Thoracic aorta (tissue), 2 donors: ENCODE data around the gene STRA6. TPM values are rescaled to one million over a fixed set of nuclear protein-coding genes. Genes with fewer than 3 reads are reported as not detected.

Source experiments
- ATAC-seq: fragments of 150-250 bp; one replicate; pipeline ENCODE4 v1.8.0; 2017; ENCODE audit warnings: low read depth; ENCODE audit not compliant: insufficient number of reproducible peaks, low FRiP score
- DNase-seq: peaks from one replicate; pipeline ENCODE4 v3.0.0-alpha.2; 2020; ENCODE audit warnings: low spot score
- H3K27ac ChIP-seq, 2 donors: fragments of 200-600 bp; sonication (generic); 1 replicate in 1 of 2; 2 replicates in 1 of 2; pipeline ENCODE4 v1.5.1; 2016; ENCODE audit warnings: mild to moderate bottlenecking in 2 of 2, moderate library complexity in 2 of 2
- H3K27me3 ChIP-seq: fragments of 200-600 bp; sonication (generic); replicated peaks from 2 replicates; pipeline ENCODE4 v1.6.0; 2016; ENCODE audit warnings: mild to moderate bottlenecking; ENCODE audit not compliant: insufficient read depth
- H3K36me3 ChIP-seq: fragments of 200-600 bp; sonication (generic); one replicate; pipeline ENCODE4 v1.5.1; 2016
- H3K4me1 ChIP-seq, 2 donors: fragments of 200-600 bp; sonication (generic); 1 replicate in 1 of 2; 2 replicates in 1 of 2; pipeline versions ENCODE4 v1.5.1 to v1.6.0; 2016; ENCODE audit warnings: low read depth in 2 of 2, mild to moderate bottlenecking in 1 of 2; ENCODE audit not compliant: control insufficient read depth in 1 of 2
- H3K4me3 ChIP-seq: fragments of 200-600 bp; sonication (generic); 2 replicates; pipeline ENCODE4 v1.5.1; 2016; ENCODE audit warnings: mild to moderate bottlenecking
- H3K9me3 ChIP-seq: fragments of 200-600 bp; sonication (generic); 2 replicates; pipeline ENCODE4 v1.5.1; 2016
- total RNA-seq, 2 donors: library from RNA; depleted of rRNA; stranded (reverse); fragments of >200 nt; gene quantifications; one replicate each; pipeline versions ENCODE4 v1.1.0 to v1.2.3, GENCODE V29; 2016
- TF ChIP-seq, protein P1 (sequence below): fragments of 200-600 bp; sonication (generic); IDR thresholded peaks from one replicate; pipeline ENCODE4 v1.5.1; 2019; ENCODE audit warnings: antibody characterized with exemption

Gene STRA6, protein sequence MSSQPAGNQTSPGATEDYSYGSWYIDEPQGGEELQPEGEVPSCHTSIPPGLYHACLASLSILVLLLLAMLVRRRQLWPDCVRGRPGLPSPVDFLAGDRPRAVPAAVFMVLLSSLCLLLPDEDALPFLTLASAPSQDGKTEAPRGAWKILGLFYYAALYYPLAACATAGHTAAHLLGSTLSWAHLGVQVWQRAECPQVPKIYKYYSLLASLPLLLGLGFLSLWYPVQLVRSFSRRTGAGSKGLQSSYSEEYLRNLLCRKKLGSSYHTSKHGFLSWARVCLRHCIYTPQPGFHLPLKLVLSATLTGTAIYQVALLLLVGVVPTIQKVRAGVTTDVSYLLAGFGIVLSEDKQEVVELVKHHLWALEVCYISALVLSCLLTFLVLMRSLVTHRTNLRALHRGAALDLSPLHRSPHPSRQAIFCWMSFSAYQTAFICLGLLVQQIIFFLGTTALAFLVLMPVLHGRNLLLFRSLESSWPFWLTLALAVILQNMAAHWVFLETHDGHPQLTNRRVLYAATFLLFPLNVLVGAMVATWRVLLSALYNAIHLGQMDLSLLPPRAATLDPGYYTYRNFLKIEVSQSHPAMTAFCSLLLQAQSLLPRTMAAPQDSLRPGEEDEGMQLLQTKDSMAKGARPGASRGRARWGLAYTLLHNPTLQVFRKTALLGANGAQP
- total RNA-seq = under 1 TPM in 1 of 2 donors, not detected in 1; 0.28 TPM

DNA sequence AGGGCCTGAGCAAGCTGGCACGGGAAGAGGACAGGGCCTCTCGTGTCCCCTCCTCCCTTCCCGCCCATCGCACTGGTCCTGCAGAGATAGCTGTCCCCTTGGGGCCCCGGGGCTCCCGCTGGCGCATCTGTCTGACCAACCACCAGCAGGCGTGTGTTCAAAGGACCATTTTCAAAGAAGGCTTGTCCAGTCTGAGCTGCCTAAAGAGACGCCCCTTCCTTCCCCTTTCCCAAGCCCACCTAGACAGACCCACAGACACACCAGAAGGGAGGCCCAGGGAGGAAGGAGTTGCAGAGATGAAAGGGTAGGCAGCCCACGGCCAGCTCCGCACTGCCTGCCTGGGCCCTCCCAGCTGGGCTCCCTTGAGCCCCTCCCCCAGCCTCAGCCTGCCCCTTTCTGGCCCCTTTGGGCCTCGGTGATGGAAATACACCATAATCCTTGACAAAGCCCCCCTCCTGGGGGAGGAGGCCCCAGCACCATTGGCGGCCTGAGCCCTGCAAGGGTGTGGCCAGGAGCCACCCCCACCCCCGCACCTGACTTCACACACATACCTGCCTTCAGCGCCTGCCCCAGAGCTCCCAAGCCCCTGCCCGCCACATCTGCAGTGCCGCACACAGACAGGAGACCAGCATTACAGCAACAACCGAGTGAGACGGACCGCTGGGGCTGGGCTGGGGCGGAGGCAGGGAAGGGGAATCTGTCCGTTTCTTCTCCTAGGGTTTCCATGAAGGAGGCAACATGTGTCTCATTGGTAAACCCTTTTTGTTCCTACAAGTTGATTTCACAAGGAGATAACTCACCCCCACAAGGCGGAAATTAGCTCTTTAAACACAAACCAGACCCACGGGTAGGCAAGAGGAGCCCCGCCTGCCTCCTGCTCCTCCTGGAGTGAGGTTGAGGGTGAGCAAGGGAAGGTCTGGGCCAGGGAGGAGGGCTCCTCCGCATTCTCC lies at the start of gene STRA6:
Gene STRA6, minus strand, starts transcription at position 336 of the 950 bp plus-strand sequence. CDS start 520 bp downstream, outside the sequence.
- no peak for ATAC-seq
- peaks cover 14 to 73% of the 10 kb centered on the region in 2 donors for H3K4me1 ChIP-seq
- no peaks in the 10 kb centered on the region for H3K36me3 ChIP-seq
- H3K9me3 ChIP-seq = no peaks in the 10 kb centered on the region
- H3K27ac ChIP-seq = no peak within 1 kb of the TSS
- DNase-seq = no peak
- TF ChIP-seq, protein P1, sequence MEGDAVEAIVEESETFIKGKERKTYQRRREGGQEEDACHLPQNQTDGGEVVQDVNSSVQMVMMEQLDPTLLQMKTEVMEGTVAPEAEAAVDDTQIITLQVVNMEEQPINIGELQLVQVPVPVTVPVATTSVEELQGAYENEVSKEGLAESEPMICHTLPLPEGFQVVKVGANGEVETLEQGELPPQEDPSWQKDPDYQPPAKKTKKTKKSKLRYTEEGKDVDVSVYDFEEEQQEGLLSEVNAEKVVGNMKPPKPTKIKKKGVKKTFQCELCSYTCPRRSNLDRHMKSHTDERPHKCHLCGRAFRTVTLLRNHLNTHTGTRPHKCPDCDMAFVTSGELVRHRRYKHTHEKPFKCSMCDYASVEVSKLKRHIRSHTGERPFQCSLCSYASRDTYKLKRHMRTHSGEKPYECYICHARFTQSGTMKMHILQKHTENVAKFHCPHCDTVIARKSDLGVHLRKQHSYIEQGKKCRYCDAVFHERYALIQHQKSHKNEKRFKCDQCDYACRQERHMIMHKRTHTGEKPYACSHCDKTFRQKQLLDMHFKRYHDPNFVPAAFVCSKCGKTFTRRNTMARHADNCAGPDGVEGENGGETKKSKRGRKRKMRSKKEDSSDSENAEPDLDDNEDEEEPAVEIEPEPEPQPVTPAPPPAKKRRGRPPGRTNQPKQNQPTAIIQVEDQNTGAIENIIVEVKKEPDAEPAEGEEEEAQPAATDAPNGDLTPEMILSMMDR = no peak
- no peak within 1 kb of the TSS for H3K4me3 ChIP-seq
- no peaks in the 10 kb centered on the region for H3K27me3 ChIP-seq

DNA sequence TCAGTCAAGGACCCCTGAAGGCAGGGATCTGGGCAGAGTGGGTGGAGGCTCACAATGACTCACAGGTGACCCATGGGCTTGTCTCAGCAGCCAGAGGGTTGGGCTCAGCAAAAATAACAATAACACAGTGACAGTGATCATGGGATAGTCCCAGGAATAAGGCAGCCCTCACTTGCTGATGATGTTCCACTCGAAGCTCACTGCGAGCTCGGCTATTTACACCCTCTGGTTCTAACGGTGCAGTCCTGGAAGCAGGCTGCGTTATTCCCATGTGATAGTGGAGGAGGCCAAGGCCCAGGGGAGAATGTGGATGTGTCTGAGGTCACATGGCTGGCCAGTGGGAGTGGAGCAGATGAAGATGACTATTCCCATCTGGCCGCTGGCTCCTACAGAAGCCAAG lies 49.7 kb upstream of the STRA6 start:
- DNase-seq = no peak
- H3K27ac ChIP-seq = no peak overlapping the region

DNA sequence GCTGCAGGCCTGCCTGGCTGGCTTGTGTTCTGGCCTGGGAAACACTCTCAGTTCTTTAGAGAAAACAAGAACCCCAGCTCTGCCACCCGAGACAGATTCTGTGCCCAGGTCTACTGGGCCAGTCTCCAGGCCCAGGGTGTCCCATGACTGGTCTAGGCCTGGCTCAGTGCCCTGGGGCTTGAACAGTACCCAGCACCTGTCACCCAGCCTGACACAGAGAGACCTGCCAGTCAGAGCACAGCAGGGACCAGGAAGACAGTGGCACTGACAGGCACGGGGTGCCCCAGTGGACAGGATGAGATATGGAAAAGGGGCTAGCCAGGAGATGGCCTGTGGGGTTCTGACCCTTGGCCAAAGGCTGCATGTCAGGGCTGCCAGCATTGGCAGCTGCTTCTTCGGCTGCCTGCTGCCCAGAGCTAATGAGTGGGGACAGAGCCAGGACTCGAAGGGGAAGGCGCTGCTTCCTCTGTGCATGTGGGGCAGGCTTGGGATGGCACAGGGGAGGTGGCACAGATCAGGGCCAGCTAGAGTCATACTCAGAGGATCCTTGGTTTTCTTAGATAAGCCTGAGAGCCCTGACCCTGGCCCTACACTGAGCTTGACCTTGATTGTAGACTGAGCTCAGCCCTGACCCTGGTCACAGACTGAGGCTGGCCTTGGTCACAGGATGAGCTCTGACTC lies 48.7 kb upstream of the STRA6 start:
- peaks cover 3 to 34% of the 10 kb centered on the region in 2 donors for H3K4me1 ChIP-seq
- ATAC-seq (peak; percentile 20), DNase-seq (peak; percentile 66)
- no peaks in the 10 kb centered on the region for H3K36me3 ChIP-seq
- H3K4me3 ChIP-seq = no peak overlapping the region
- H3K27ac ChIP-seq = peak overlapping the region; percentile 10 to 31
- no peaks in the 10 kb centered on the region for H3K9me3 ChIP-seq
- H3K27me3 ChIP-seq = no peaks in the 10 kb centered on the region
- TF ChIP-seq, protein P1 = no peak

More for the DNA sequence above, 49.7 kb upstream of the STRA6 start:
- TF ChIP-seq, protein P1 = no peak
- no peaks in the 10 kb centered on the region for H3K36me3 ChIP-seq
- no peaks in the 10 kb centered on the region for H3K27me3 ChIP-seq
- no peaks in the 10 kb centered on the region for H3K9me3 ChIP-seq
- no peak overlapping the region for H3K4me3 ChIP-seq
- peaks cover 3 to 34% of the 10 kb centered on the region in 2 donors for H3K4me1 ChIP-seq
- ATAC-seq = no peak

DNA sequence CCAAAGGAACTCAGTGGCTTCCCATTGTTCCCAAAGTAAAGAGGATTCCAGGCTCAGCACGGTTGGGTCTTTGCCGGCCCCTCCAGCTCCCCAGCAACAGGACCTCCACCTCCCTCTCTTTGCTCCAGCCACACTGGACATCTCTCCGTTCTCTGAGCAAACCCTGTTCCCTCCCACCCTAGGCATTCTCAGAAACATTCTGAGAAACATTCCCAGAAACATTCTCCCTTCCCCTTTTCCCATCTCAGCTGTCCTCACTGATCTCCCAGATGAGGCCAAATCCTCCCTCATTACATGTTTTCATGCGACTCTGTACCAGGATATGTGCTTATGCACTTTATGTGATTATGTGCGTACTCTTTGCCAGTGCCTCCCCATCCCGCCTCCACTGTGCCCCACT lies 47.7 kb upstream of the STRA6 start:
- no peak for DNase-seq
- Histone ChIP-seq H3K4me1 (peaks cover 3 to 34% of the 10 kb centered on the region in 2 donors), H3K27ac (peak overlapping the region in 1 of 2 donors; percentile 10), H3K36me3 (no peaks in the 10 kb centered on the region), H3K27me3 (no peaks in the 10 kb centered on the region), H3K4me3 (no peak overlapping the region), H3K9me3 (no peaks in the 10 kb centered on the region)
- TF ChIP-seq, protein P1 = no peak
- ATAC-seq = no peak
